ENCODE results near the gene FJX1. TPM values are rescaled to one million over a fixed set of nuclear protein-coding genes. Genes with fewer than 3 reads are reported as not detected.

The FJX1 gene
- total and polyA plus RNA-seq, 2 donors from 2014 or later, result 4.2 to 7.9 TPM

DNA sequence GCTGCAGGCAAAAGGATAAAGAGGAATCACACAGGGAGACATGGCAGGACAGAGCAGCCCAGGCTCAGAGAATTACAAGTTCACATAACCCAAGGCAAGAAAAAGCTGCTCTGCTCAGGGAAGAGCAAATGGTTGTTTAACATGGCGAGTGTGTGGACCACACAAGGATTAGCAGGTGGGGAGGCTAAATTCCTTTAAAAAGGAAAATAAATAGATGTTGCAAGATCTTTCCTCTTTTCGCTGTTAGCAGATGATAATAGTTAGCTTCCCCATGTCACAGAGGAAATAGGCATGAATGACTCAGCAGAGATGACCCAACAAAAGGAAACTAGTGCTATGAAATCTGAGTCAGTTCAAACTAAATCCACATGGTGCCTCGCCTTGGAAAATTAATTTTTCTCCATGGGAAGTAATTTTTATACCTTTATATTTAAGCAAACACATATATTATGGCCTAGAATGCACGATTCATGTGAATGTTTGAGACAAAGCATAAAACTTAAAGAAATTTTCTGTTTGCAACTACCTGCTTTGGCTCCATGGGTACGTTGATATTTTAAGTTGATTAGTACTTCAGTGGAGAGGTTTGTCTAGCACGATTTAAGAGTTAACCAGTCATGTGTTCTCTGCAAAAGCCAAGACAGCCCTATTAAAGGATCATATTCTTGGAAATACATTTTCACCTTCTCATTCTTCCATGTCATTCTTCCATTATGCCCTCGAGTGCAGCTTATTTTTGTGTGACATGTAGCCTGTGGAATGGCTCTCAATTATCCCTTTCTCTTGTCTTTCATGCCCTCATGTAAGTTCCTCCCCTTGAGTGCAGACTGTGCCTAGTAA lies 38.5 kb upstream of the FJX1 start:
- Histone ChIP-seq H3K9me3 (ENCODE audit: control insufficient read depth in 2 of 3, insufficient read depth in 1 of 3, low read length in 3 of 3) (no peaks in the 10 kb centered on the region), H3K27ac (ENCODE audit: low read depth in 2 of 2, low read length in 2 of 2) (no peak overlapping the region), H3K9ac (ENCODE audit: low read length in 3 of 3) (no peak overlapping the region), H3K4me3 (ENCODE audit: low read length in 3 of 3) (no peak overlapping the region), H3K4me1 (ENCODE audit: control insufficient read depth in 2 of 3, insufficient read depth in 2 of 3, low read depth in 1 of 3, low read length in 3 of 3) (no peaks in the 10 kb centered on the region), H3K27me3 (ENCODE audit: control insufficient read depth, insufficient read depth, low read length) (no peaks in the 10 kb centered on the region), H3K36me3 (ENCODE audit: control insufficient read depth in 2 of 3, insufficient read depth in 3 of 3, low read length in 3 of 3) (no peaks in the 10 kb centered on the region)
- DNase-seq, result no peak
- TF ChIP-seq, protein P1, sequence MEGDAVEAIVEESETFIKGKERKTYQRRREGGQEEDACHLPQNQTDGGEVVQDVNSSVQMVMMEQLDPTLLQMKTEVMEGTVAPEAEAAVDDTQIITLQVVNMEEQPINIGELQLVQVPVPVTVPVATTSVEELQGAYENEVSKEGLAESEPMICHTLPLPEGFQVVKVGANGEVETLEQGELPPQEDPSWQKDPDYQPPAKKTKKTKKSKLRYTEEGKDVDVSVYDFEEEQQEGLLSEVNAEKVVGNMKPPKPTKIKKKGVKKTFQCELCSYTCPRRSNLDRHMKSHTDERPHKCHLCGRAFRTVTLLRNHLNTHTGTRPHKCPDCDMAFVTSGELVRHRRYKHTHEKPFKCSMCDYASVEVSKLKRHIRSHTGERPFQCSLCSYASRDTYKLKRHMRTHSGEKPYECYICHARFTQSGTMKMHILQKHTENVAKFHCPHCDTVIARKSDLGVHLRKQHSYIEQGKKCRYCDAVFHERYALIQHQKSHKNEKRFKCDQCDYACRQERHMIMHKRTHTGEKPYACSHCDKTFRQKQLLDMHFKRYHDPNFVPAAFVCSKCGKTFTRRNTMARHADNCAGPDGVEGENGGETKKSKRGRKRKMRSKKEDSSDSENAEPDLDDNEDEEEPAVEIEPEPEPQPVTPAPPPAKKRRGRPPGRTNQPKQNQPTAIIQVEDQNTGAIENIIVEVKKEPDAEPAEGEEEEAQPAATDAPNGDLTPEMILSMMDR (IDR thresholded peaks at IDR 0.05; ENCODE audit: borderline replicate concordance, extremely low read depth, insufficient read depth), result no peak
- intact Hi-C loops (cut with DNase I), result no loop called here
- FAIRE-seq, result no peak

DNA sequence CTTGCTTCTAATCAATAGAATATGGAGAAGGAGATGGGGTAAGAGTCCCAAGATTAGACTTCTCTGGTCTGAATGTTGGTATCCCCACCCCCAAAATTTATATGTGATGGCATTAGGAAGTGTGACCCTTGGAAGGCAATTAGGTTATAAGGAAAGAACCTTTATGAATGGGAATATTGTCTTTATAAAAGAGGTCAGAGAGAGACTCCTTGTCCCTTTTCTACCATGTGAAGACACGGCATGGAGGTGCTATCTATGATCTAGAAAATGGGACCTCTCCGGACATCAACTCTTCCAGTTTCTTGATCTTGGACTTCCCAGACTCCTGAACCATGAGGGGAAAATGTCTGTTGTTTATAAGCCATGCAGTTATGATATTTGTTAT lies 37.9 kb upstream of the FJX1 start:
- Histone ChIP-seq H3K4me1 (ENCODE audit: control insufficient read depth in 2 of 3, insufficient read depth in 2 of 3, low read depth in 1 of 3, low read length in 3 of 3) (no peaks in the 10 kb centered on the region), H3K4me3 (ENCODE audit: low read length in 3 of 3) (no peak overlapping the region), H3K27ac (ENCODE audit: low read depth in 2 of 2, low read length in 2 of 2) (no peak overlapping the region), H3K9ac (ENCODE audit: low read length in 3 of 3) (no peak overlapping the region), H3K27me3 (ENCODE audit: control insufficient read depth, insufficient read depth, low read length) (no peaks in the 10 kb centered on the region), H3K9me3 (ENCODE audit: control insufficient read depth in 2 of 3, insufficient read depth in 1 of 3, low read length in 3 of 3) (no peaks in the 10 kb centered on the region), H3K36me3 (ENCODE audit: control insufficient read depth in 2 of 3, insufficient read depth in 3 of 3, low read length in 3 of 3) (no peaks in the 10 kb centered on the region)
- TF ChIP-seq, protein P1 (IDR thresholded peaks at IDR 0.05; ENCODE audit: borderline replicate concordance, extremely low read depth, insufficient read depth), result no peak
- intact Hi-C loops (cut with DNase I), result no loop called here
- FAIRE-seq (no peak), DNase-seq (no peak)

DNA sequence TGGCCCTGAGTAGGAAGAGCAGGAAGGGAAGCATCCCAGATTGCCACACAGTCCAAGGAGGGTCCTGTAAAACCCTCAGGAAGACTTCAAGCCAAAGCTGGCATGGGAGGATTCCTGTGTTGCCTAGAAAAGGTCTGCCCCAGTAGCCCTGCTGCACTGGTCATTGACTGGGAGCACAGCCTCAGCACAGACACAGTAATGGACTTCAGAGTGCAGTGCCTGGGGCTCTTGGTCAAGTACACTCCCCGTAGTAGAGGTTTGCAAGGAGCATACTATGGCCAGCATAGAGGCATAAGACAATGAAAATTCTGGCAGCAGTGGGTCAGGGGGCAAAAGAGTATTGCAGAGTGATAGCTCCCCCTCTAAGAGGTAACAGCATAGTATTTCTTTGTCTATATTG lies 36.2 kb upstream of the FJX1 start:
- H3K9ac ChIP-seq (ENCODE audit: low read length in 3 of 3), result no peak overlapping the region
- H3K27me3 ChIP-seq (ENCODE audit: control insufficient read depth, insufficient read depth, low read length), result no peaks in the 10 kb centered on the region
- H3K36me3 ChIP-seq (ENCODE audit: control insufficient read depth in 2 of 3, insufficient read depth in 3 of 3, low read length in 3 of 3), result no peaks in the 10 kb centered on the region
- H3K4me3 ChIP-seq (ENCODE audit: low read length in 3 of 3), result no peak overlapping the region
- no peaks in the 10 kb centered on the region for H3K9me3 ChIP-seq (ENCODE audit: control insufficient read depth in 2 of 3, insufficient read depth in 1 of 3, low read length in 3 of 3)
- no peak overlapping the region for H3K27ac ChIP-seq (ENCODE audit: low read depth in 2 of 2, low read length in 2 of 2)
- intact Hi-C loops (cut with DNase I), result no loop called here
- H3K4me1 ChIP-seq (ENCODE audit: control insufficient read depth in 2 of 3, insufficient read depth in 2 of 3, low read depth in 1 of 3, low read length in 3 of 3), result no peaks in the 10 kb centered on the region
- FAIRE-seq (no peak), DNase-seq (no peak)
- TF ChIP-seq, protein P1 (IDR thresholded peaks at IDR 0.05; ENCODE audit: borderline replicate concordance, extremely low read depth, insufficient read depth), result no peak
